ENCODE measurements around the gene RIOK3. TPM values are rescaled to one million over a fixed set of nuclear protein-coding genes. Genes with fewer than 3 reads are reported as not detected.

RIOK3 gene
- total RNA-seq, 2 experiments from 2014 or later: 60.0 to 67.7 TPM

DNA sequence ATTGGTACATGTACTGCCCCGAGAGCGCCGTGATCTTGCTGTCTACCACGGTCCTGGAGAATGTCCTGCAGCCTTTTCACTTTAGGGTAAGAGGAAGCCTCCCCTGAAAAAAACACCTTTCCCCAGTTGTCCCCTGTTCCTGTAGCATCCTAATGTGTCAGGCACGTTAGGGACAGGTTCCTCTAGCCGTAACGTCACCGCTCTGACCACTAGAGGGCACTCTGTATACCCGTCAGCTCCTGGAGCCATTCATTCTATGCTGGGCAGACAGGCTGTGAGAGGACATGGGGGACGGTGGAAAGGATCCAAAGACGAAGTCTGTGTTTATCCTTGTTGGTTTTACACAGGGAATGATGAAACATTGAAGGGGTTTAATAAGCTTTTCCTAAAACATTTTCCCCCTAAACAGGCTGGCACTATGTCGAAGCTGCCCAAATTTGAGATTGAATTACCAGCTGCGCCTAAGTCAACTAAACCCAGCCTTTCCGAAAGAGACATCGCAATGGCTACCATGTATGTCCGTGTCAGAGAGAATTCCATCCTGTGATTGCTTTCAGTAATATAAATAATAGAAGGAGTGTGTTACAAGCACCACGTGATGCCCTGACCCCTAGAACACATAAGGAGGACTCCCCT lies 62.9 kb downstream of the RIOK3 start:
- ChIA-PET CTCF (interaction anchor here (0.7 to 2.8 kb wide), 12 partner anchors 8 to 321 kb away, joined by 3 to 17 read pairs (median 4); partner anchors contain the start of genes NPC1 and RMC1), POLR2A (interaction anchor here (0.7 to 1.7 kb wide), 2 partner anchors 59 to 70 kb away, joined by 3 to 5 read pairs; partner anchors contain the start of gene NPC1)

DNA sequence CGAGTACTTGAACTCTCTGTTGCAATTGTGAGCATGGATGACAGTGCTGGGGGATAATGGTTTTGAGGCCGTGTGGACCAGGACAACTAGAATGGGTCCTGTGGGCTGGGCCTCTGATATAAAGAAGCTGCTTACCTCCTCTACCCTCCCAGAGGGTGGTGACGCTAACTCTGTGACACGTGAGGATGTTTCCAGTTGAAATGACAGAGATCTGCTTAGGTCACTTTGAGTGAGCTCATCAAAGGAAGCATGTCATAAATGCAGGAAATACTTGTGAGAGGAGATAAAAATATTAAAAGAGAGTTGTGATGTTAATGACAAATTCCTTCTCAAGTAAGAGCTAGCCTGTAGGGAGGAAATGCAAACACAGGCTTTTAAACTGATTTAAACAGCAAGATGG lies 66.6 kb downstream of the RIOK3 start:
- CTCF ChIA-PET: no interaction called here
- POLR2A ChIA-PET: interaction anchor here (1.1 kb wide), 1 partner anchor 54 kb away, joined by 3 read pairs; no protein-coding TSS in a partner anchor

DNA sequence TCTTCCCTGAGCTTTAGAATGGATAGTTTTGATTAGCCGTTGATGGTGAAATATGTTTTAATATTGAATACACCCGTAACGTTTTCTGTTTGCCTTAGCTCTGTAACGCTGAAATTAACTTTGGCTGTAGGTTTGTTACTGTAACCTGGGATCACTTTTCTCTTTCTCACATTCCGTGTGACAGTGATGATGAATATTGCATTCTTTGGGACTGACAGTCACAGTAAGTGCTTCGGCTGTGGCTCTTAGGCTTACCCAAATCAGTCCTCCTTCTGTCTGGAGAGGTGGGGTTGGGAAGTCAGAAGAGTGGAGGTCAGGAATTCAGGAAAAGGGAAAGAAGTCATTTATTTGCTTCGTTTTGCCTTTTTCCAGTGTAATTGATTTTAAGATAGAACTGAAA lies 68.2 kb downstream of the RIOK3 start:
- ChIA-PET POLR2A (no interaction called here), CTCF (no interaction called here)

DNA sequence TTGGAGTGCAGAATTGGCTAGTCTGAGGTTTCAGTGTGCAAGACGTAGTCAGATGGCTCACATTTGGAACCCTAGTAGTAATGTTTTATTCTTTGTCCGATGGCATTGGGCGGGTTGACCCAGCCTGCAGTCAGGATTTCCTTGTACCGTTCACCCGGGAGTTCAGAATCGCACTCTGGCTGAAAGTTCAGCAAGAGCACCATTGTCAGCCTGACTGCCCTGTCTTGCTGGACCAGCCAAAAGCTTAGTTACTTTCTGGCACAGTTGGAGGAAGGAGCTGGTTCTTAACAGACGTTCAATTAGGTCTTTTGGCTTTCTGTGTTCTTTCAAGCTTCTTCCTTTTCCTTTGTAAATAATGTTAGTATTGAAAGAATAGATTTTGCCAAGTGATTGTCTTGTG lies 68.8 kb downstream of the RIOK3 start:
- POLR2A ChIA-PET: interaction anchor here (0.5 kb wide), 1 partner anchor 46 kb away, joined by 3 read pairs; no protein-coding TSS in a partner anchor
- CTCF ChIA-PET: no interaction called here

DNA sequence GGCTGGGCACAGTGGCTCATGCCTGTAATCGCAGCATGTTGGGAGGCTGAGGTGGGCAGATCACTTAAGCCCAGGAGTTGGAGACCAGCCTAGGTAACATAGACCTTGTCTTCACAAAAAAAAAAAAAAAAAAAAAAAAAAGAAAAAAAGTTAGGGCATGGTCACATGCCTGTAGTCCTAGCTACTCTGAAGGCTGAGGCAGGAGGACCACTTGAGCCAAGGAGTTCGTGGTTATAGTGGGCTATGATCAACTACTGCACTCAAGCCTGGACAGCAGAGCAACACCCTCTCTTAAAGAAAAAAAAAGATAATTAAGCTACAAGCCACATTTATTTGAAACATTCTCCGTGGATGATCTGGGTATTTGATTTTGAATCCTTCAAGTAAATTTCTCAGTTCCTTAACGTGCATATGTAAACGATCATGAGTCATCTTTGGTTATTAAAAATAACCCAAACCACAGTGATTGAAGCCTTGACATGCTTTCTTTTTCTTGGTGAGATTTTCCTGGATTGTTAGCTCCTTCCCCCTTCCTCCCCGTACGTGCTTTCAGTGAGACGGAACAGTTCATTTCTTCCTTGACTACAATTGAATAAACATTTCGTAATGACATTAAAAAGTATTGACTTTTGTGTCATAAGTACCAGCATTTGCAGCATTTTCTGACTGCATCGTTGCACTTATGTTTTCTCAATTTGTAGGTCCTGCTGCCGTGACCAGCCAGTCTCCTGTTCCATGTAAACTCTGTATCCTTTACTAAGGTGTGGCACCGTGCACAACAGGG lies 70.5 kb downstream of the RIOK3 start:
- CTCF ChIA-PET: interaction anchor here (0.6 to 1.2 kb wide), 2 partner anchors 19 to 310 kb away, joined by 3 read pairs; no protein-coding TSS in a partner anchor
- POLR2A ChIA-PET: no interaction called here

DNA sequence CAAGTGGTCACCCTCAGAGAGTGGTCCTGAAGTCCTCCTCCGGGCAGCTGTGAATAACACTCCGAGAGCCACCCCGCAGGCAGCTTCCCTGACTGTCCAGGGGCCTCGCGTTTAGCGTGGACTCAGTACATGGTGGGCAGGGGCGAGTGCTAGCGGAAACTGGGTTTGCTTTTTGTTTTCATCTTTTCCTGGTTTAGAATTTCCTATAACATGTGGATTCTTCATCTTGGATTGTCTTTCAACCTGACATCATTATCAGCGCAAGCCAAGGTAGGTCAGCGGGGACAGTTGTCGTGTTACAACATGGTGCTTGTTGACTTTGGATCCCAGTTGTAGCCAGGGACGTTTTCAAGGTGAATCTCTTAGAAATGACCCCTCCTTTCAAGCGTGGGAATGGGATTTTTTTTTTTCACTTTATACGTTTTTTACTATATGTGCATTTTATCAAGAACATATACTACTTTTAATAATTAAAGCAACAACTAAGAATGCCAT lies 71.2 kb downstream of the RIOK3 start:
- ChIA-PET POLR2A (no interaction called here), CTCF (no interaction called here)

DNA sequence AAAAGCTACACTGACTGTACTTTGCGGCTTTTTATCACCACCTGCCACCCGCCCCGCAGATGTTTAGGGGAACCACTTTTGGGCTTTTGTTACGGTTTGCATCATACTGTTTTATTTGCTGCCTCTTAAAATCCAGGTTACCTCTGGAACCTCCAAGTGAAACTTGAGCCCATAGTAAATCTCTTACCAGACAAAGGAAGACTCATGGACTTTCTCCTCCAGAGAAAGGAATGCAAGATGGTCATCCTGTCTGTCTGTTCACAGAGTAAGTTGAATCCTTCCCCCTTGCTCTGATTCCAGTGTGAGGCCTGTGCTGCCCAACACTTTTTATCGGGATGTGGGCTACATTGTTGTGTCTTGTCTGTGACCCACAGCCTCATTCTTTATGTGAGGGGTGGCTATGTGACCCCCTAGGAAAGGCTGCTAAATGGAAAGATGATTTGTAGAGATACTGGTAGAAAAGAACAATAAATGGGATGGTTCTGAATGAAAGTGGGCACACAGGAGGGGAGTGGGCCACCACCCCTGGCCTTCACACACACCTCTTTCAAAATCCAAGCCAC lies 73.5 kb downstream of the RIOK3 start:
- CTCF ChIA-PET: no interaction called here
- POLR2A ChIA-PET: no interaction called here

DNA sequence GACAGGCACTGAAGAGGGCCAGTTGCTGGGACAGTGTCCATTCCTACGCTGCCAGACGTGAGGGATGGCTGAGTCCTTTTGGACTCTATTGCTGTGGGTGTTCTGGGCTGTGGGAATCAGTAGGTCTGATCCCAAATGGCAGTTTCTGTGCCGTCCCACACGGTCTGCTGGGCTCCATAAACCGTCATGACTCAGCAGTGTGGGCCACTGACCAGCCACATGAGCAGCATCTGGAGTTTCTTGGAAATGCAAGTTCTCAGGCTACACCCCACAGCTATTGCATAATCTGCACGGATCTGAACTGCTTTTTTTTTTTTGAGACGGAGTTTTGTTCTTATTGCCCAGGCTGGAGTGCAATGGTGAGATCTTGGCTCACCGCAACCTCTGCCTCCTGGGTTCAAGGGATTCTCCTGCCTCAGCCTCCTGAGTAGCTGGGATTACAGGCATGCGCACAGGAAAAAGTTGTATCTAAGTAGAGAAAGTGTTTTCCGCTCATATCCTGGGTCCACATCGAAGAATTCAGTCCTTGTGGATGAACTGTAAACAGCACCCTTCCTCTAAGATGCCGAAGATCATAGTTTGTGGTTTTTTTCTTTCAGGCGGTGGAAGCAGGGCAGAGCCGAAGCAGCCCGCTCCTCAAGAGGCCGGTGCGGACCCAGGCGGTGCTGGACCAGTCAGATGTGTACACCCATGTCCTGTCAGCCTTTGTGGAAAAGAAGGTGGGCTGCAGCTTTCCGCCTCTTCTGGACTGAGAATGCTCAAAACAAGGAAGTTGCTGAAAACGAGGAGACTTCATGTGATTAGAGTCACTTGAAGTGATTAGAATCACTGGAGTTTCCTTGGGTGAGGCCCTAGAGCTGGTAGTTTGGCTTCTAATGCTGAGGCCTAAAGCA lies 75.7 kb downstream of the RIOK3 start:
- CTCF ChIA-PET: interaction anchor here (1.3 kb wide), 1 partner anchor 13 kb away, joined by 4 read pairs; no protein-coding TSS in a partner anchor
- POLR2A ChIA-PET: no interaction called here

DNA sequence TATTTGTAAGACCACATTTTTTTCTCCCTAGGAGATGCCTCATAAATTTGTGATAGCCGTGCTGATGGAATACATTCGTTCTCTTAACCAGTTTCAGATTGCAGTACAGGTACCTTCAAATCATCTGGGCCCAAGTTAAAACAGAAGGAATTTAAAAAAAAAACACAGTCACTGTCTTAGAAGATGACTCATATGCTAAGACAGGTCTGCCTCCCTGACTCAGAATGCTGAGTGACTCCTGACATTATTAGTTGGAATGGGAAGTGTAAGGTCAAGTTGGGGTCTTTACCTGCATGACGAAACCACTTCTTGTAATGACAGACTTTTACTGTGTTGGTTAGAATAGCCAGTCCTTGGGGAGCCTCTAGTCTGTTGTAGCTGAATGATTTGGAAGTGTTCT lies 76.5 kb downstream of the RIOK3 start:
- POLR2A ChIA-PET: no interaction called here

DNA sequence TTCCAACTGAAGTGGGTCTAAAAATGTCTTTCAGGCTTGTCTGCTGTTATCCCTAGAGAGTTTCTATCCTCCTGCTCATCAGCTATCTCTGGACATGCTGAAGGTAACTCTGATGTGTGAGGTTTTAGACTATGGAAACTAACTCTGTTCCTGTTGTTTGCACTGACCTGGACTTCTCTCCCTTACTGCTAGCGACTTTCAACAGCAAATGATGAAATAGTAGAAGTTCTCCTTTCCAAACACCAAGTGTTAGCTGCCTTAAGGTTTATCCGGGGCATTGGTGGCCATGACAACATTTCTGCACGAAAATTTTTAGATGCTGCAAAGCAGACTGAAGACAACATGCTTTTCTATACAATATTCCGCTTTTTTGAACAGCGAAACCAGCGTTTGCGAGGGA lies 77.1 kb downstream of the RIOK3 start:
- CTCF ChIA-PET: no interaction called here
- POLR2A ChIA-PET: no interaction called here

More for the DNA sequence above, 76.5 kb downstream of the RIOK3 start:
- CTCF ChIA-PET: no interaction called here

DNA sequence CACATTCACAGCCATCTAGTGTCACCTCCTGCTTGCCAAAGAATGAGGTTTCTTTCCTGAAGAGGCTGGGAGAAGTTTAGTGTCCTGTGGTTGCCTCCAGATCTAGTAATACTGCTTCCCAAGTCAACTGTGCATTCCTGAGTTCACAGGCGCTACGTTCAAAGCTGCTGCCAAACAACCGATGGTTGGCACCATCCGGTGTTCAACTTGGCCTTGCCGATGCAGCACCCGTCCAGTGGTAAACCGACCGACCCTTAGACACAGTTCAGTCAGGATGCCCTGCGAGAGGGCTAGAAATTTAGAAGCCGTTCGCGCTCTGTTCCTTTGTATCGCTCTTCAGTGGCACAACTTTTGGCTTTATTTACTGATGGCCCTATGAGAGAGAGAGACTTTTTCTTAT lies 78.8 kb downstream of the RIOK3 start:
- ChIA-PET POLR2A (no interaction called here), CTCF (no interaction called here)

Other genes starting within 250 kb of the RIOK3 start
- gene RMC1, start 50.2 kb downstream of the RIOK3 start, total RNA-seq: 10 to 100 TPM; 43.2 to 44.6 TPM
- gene NPC1, start 133.2 kb downstream of the RIOK3 start, total RNA-seq: 10 to 100 TPM; 28.1 to 31.3 TPM
- not detected for gene ANKRD29, start 209.6 kb downstream of the RIOK3 start, total RNA-seq
- gene LAMA3, start 236.2 kb downstream of the RIOK3 start, total RNA-seq: under 1 TPM; 0.04 to 0.17 TPM

All from activated CD8-positive, alpha-beta memory T cell treated with anti-CD3 and anti-CD28 coated beads for 36 hours (primary cell).